PC-9 (cell line): ENCODE data around the gene OR52E4.

ENCODE experiments used
- EZH2 ChIP-seq: fragments of 200-600 bp; sonication (generic); IDR thresholded peaks from 2 replicates; pipeline ENCODE4 v1.8.0; 2017; ENCODE audit warnings: antibody characterized with exemption, low read depth
- TF ChIP-seq, protein P1 (sequence below): fragments of 200-600 bp; sonication (generic); conservative IDR thresholded peaks from 2 replicates; pipeline ENCODE4 v1.6.1; 2017; ENCODE audit warnings: mixed run types, antibody characterized with exemption, mild to moderate bottlenecking, moderate library complexity

DNA sequence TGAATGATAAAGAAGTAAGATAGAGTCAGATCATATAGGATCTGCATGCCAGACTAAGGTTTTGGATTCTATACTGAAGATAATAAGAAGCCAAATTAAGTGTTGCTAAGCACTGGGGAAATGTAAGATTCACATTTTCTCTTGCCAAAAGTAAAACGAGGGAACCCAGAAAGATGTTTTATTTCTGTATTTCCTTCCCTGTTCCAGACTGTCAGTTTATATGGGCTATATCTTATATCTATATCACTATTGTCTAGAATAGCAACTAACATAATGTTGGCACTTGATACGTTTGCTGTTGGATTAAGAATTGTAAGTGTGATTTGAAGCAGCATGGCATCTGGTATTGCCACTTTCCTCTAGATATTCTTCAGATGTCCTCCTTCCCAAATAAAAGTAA lies 47.0 kb upstream of the OR52E4 start:
- TF ChIP-seq, protein P1, sequence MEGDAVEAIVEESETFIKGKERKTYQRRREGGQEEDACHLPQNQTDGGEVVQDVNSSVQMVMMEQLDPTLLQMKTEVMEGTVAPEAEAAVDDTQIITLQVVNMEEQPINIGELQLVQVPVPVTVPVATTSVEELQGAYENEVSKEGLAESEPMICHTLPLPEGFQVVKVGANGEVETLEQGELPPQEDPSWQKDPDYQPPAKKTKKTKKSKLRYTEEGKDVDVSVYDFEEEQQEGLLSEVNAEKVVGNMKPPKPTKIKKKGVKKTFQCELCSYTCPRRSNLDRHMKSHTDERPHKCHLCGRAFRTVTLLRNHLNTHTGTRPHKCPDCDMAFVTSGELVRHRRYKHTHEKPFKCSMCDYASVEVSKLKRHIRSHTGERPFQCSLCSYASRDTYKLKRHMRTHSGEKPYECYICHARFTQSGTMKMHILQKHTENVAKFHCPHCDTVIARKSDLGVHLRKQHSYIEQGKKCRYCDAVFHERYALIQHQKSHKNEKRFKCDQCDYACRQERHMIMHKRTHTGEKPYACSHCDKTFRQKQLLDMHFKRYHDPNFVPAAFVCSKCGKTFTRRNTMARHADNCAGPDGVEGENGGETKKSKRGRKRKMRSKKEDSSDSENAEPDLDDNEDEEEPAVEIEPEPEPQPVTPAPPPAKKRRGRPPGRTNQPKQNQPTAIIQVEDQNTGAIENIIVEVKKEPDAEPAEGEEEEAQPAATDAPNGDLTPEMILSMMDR, result no peak
- TF ChIP-seq EZH2, result no peak
